K562 (cell line): ENCODE measurements around the gene MARCHF3. TPM values are rescaled to one million over a fixed set of nuclear protein-coding genes. Genes with fewer than 3 reads are reported as not detected.

Source experiments
- ARHGAP35 ChIP-seq: fragments of 450-650 bp; IDR thresholded peaks from 2 replicates; pipeline ENCODE4 v1.6.1; 2018; ENCODE audit not compliant: partially characterized antibody
- BRF1 ChIP-seq: IDR thresholded peaks from 3 replicates; pipeline ENCODE4 v1.6.1; 2011; ENCODE audit warnings: borderline replicate concordance, mild to moderate bottlenecking; ENCODE audit not compliant: insufficient read length; ENCODE audit errors: extremely low read depth
- CBFB ChIP-seq: sonication (generic); formaldehyde crosslinking; IDR thresholded peaks from 2 replicates; pipeline ENCODE4 v1.4.0; 2020; ENCODE audit warnings: mild to moderate bottlenecking, missing genetic modification reagents
- GABPA ChIP-seq: fragments of 200-800 bp; sonication (Bioruptor generic); conservative IDR thresholded peaks from 2 replicates; pipeline ENCODE4 v1.6.1; 2016; ENCODE audit warnings: low read depth, missing genetic modification characterization, missing compliant biosample characterization
- KLF10 ChIP-seq: fragments of 250-450 bp; sonication (Bioruptor Pico); IDR thresholded peaks from 2 replicates; pipeline ENCODE4 v1.6.1; 2021; ENCODE audit warnings: matching md5 sums
- NCOA4 ChIP-seq: fragments of 450-650 bp; IDR thresholded peaks from 2 replicates; pipeline ENCODE4 v1.6.1; 2018; ENCODE audit warnings: mild to moderate bottlenecking; ENCODE audit not compliant: partially characterized antibody
- PHB ChIP-seq: fragments of 250-450 bp; sonication (Bioruptor Pico); IDR thresholded peaks from 2 replicates; pipeline ENCODE4 v1.5.0; 2021
- POLR2B ChIP-seq: fragments of 450-650 bp; IDR thresholded peaks from 2 replicates; pipeline ENCODE4 v1.6.1; 2018; ENCODE audit warnings: low read depth; ENCODE audit not compliant: partially characterized antibody
- RAD21 ChIP-seq, 2 experiments: fragments of 250-450 bp in 1 of 2; fragments of 450-650 bp in 1 of 2; sonication (Bioruptor Pico) in 1 of 2; formaldehyde crosslinking in 1 of 2; IDR thresholded peaks in 1 of 2; conservative IDR thresholded peaks in 1 of 2; 2 replicates each; pipeline versions ENCODE4 v1.4.0 to v1.8.0; 2020 to 2022; ENCODE audit warnings: mild to moderate bottlenecking in 2 of 2, moderate library complexity in 1 of 2
- SMAD4 ChIP-seq: fragments of 250-450 bp; sonication (Bioruptor Pico); conservative IDR thresholded peaks from 2 replicates; pipeline ENCODE4 v1.8.0; 2021; ENCODE audit warnings: inconsistent platforms, mild to moderate bottlenecking, moderate library complexity
- XRCC3 ChIP-seq: fragments of 450-650 bp; IDR thresholded peaks from 2 replicates; pipeline ENCODE4 v1.6.1; 2017; ENCODE audit warnings: mild to moderate bottlenecking, moderate library complexity
- XRCC5 ChIP-seq: fragments of 200-400 bp; formaldehyde crosslinking; IDR thresholded peaks from 2 replicates; pipeline ENCODE4 v1.6.1; 2017; ENCODE audit warnings: low read depth, mild to moderate bottlenecking, low read length
- polyA plus RNA-seq, 8 experiments: library from polyadenylated mRNA; depleted of rRNA in 4 of 8; stranded (reverse) in 5 of 8; unstranded in 3 of 8; fragments of >200 nt; fragmentation: Nextera tagmentation in 2 of 8; fragmentation: Illumina TruSeq in 1 of 8; extraction: Ambion mirVana in 2 of 8; extraction: Trizol in 1 of 8; gene quantifications; 2 replicates each; pipeline versions ENCODE4 v1.2.1 to v1.2.3, GENCODE V29; 2011 to 2014; ENCODE audit warnings: inconsistent platforms in 1 of 8, missing spikeins in 1 of 8
- total RNA-seq, 7 experiments: library from RNA; depleted of rRNA in 6 of 7; stranded (reverse); fragments of >200 nt in 6 of 7; fragmentation: Illumina TruSeq in 2 of 7; extraction: Trizol in 2 of 7; gene quantifications; 2 replicates each; pipeline versions ENCODE4 v1.2.1 to v1.2.3, GENCODE V29; 2011 to 2021; ENCODE audit warnings: low replicate concordance in 1 of 7
- TF ChIP-seq, protein P1 (sequence below): IDR thresholded peaks from 2 replicates; pipeline ENCODE4 v1.6.1; 2012; ENCODE audit warnings: low read depth, low read length, improper control_type of control experiment, borderline replicate concordance
- TF ChIP-seq, protein P2 (sequence below): fragments of 250-450 bp; sonication (Bioruptor Pico); IDR thresholded peaks from 2 replicates; pipeline ENCODE4 v1.8.0; 2022; ENCODE audit warnings: moderate library complexity, mild to moderate bottlenecking, inconsistent platforms
- TF ChIP-seq, protein P3 (sequence below): fragments of 450-650 bp; IDR thresholded peaks from 2 replicates; pipeline ENCODE4 v1.7.1; 2018; ENCODE audit warnings: mild to moderate bottlenecking, low read depth; ENCODE audit not compliant: partially characterized antibody
- TF ChIP-seq, protein P4 (sequence below): fragments of 450-650 bp; IDR thresholded peaks from 2 replicates; pipeline ENCODE4 v1.6.1; 2016; ENCODE audit warnings: mild to moderate bottlenecking

MARCHF3 gene
- total and polyA plus RNA-seq, 9 of the 15 experiments (the other 6 are each of a cell fraction or from before 2014, with no cell fraction given) = 5.6 to 37.4 (median 16.5) TPM

DNA sequence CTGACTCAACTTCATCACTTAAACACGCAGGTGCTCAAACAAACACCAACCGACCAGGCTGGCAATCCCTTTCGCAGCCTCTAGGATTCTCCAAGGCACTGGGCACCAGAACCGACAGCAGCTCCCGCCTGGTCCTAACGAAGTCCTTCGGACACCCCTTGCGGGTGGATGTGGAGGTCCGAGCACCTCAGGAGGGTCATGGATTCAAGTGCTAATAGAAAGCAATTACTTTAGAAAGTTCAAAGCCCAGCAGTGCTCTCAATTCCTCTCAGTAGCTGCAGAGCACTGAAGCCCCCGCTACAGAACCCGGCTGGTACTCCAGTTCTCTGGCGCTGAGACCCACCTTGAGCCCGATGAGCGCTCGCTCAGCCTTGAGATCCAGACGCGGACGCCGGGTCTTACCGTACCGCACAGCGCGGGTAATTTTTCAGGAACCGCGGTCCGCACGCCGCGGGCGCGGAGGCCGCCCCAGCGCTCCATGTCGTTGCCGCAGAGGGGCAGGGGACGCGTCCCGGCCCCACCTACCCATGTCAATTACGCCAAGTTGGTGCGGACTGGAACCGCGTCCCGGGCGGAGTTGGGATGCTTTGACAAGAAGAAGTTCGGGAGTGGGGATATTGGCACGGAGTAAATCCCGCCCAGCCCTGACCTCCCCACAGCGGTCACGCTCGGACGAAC lies 638 bp downstream of the MARCHF3 start (continued):
- no peak for TF ChIP-seq PHB (CRISPR knock-in tag)
- no peak for TF ChIP-seq ARHGAP35
- 0 out of 2 replicates have a peak, but pooled peaks have one; percentile 17 for TF ChIP-seq XRCC5
- TF ChIP-seq, protein P1, sequence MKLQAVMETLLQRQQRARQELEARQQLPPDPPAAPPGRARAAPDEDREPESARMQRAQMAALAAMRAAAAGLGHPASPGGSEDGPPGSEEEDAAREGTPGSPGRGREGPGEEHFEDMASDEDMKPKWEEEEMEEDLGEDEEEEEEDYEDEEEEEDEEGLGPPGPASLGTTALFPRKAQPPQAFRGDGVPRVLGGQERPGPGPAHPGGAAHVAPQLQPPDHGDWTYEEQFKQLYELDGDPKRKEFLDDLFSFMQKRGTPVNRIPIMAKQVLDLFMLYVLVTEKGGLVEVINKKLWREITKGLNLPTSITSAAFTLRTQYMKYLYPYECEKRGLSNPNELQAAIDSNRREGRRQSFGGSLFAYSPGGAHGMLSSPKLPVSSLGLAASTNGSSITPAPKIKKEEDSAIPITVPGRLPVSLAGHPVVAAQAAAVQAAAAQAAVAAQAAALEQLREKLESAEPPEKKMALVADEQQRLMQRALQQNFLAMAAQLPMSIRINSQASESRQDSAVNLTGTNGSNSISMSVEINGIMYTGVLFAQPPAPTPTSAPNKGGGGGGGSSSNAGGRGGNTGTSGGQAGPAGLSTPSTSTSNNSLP = no peak
- TF ChIP-seq XRCC3 = no peak
- TF ChIP-seq, protein P2, sequence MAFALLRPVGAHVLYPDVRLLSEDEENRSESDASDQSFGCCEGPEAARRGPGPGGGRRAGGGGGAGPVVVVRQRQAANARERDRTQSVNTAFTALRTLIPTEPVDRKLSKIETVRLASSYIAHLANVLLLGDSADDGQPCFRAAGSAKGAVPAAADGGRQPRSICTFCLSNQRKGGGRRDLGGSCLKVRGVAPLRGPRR (CRISPR knock-in tag) = no peak
- TF ChIP-seq SMAD4 = no peak
- TF ChIP-seq GABPA = no peak
- TF ChIP-seq, protein P3, sequence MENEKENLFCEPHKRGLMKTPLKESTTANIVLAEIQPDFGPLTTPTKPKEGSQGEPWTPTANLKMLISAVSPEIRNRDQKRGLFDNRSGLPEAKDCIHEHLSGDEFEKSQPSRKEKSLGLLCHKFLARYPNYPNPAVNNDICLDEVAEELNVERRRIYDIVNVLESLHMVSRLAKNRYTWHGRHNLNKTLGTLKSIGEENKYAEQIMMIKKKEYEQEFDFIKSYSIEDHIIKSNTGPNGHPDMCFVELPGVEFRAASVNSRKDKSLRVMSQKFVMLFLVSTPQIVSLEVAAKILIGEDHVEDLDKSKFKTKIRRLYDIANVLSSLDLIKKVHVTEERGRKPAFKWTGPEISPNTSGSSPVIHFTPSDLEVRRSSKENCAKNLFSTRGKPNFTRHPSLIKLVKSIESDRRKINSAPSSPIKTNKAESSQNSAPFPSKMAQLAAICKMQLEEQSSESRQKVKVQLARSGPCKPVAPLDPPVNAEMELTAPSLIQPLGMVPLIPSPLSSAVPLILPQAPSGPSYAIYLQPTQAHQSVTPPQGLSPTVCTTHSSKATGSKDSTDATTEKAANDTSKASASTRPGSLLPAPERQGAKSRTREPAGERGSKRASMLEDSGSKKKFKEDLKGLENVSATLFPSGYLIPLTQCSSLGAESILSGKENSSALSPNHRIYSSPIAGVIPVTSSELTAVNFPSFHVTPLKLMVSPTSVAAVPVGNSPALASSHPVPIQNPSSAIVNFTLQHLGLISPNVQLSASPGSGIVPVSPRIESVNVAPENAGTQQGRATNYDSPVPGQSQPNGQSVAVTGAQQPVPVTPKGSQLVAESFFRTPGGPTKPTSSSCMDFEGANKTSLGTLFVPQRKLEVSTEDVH = no peak
- TF ChIP-seq, protein P4, sequence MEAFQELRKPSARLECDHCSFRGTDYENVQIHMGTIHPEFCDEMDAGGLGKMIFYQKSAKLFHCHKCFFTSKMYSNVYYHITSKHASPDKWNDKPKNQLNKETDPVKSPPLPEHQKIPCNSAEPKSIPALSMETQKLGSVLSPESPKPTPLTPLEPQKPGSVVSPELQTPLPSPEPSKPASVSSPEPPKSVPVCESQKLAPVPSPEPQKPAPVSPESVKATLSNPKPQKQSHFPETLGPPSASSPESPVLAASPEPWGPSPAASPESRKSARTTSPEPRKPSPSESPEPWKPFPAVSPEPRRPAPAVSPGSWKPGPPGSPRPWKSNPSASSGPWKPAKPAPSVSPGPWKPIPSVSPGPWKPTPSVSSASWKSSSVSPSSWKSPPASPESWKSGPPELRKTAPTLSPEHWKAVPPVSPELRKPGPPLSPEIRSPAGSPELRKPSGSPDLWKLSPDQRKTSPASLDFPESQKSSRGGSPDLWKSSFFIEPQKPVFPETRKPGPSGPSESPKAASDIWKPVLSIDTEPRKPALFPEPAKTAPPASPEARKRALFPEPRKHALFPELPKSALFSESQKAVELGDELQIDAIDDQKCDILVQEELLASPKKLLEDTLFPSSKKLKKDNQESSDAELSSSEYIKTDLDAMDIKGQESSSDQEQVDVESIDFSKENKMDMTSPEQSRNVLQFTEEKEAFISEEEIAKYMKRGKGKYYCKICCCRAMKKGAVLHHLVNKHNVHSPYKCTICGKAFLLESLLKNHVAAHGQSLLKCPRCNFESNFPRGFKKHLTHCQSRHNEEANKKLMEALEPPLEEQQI = no peak
- TF ChIP-seq KLF10 = no peak
- peak in 1 of 2 experiments; percentile 28; a peak in 1 of 4 replicates for TF ChIP-seq RAD21 (CRISPR knock-in tag; conservative IDR thresholded peaks at IDR 0.05 in 1 of 2, IDR thresholded peaks at IDR 0.05 in 1 of 2)
- TF ChIP-seq CBFB (CRISPR knock-in tag) = no peak
- no peak for TF ChIP-seq BRF1
- TF ChIP-seq NCOA4 = no peak
- TF ChIP-seq POLR2B = no peak
